ENCODE results near the gene BCL7B.
"Not testable (repeated sequence)": the region's sequence is repeated elsewhere in the genome, so short reads cannot be mapped to it uniquely, and the experiment has no call there.

The BCL7B gene

DNA sequence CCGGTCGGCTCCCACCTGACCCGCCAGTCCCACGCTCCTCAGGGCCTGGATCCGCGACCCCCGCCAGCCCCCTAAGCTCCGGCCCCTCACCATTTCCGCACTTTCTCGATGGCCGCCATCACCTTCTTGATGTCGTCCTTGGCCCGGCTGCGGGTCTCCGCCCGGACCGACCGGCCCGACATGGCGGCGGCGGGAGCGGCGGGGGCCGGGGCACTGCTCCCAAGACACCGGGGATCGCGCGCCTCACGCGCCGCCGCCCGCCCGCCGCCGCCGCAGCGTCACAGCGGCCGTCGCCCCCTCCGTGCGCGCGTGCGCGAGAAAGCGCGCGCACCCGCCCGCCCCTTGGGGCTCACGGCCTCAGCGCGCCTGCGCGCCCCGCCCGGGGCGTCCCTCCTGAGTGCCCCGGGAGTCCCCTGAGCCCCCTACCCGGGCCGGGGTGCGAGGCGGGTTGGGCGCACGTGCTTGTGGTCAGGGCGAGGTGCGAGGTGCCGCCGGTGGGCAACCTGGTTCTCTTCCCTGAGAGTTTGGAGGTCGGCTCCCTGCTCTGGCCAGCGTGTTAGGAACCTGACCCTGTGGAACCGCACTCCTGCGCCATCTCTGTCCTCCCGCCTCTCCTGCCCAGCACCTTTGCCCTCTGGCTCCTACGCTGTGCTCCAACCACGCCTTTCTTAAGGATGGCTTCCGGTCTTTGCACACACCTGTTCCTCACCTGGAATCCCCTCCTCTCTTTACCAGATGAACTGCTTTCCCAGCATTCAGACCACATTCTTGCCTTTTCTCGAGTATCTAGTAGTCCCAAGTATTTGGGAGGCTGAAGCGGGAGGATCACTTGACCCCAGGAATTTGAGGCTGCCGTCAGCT, at the start of gene BCL7B:
Gene BCL7B (minus strand): TSS at position 294 of the 861 bp plus-strand sequence. CDS start 112 bp downstream, at position 182.
- ATAC-seq = peak; percentile 58 to 64

- ATAC-seq = no peak
Measured at GRCh38 chr7:73605601-73606220, 48.2 kb upstream of the BCL7B start.

DNA sequence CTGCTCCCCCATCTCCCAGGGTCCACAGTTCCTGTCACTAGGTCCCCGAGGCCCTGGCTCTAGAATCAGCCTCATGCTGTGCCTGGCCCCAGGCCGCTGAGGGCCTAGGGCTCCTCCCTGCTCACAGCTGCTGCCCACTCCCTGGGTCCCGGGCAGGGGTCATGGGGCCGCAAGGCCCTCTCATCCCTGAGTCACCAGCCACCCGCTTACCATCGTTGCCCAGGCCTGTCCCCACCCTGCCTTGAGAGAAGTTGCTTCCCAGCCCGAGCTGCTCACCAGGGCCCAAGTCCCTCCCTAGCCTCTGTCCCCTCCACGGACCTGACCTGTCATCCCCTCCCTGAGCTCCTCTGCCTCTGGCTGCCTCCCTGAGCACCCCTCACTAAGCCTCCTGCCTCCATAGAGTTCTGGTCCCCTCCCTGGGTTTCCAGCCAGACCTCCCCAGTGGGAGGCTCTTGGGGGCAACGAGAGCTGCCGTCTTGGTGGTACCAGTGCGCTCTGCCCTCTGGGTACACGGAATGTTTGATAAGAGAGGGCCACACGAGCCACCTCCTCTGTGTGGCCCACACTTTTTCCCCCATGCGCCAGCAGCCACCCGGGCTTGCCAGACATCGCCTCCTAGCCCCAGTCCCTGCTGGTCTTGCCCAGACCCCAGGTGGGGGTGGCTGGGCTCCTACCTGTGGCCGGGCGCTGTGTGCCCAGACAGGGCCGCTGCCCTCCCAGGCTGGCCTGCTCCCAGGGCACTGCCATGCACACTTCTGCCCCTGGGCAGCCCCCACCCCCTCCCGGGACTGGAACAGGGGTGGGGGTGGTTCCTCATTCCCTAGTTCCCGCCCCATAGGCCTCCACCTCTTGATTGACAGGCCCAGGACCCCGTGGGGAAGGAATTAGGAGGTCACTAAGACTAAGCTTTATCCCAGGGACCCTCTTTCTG, 45.5 kb upstream of the BCL7B start:
- no peak for ATAC-seq

DNA sequence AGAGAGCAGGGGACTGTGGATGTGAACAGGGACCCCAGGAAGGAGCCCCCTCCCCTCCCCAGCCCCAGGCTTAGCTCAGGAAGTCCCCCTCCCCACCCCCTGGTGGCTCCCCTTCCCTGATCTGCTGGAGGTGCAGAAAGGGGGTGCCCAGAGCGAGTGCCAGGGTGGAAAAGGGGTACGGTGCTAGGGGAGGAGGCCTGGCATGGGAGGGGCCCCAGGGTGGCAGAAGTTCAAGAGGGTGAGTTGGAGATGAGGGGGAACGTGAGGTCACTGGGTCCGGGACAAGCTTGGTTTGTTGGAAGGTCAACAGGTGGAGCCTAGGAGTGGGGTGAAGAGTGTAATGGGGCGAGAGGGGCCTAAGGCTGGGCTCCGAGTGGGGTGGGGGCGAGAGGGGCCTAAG, 42.4 kb upstream of the BCL7B start:
- ATAC-seq = no peak

DNA sequence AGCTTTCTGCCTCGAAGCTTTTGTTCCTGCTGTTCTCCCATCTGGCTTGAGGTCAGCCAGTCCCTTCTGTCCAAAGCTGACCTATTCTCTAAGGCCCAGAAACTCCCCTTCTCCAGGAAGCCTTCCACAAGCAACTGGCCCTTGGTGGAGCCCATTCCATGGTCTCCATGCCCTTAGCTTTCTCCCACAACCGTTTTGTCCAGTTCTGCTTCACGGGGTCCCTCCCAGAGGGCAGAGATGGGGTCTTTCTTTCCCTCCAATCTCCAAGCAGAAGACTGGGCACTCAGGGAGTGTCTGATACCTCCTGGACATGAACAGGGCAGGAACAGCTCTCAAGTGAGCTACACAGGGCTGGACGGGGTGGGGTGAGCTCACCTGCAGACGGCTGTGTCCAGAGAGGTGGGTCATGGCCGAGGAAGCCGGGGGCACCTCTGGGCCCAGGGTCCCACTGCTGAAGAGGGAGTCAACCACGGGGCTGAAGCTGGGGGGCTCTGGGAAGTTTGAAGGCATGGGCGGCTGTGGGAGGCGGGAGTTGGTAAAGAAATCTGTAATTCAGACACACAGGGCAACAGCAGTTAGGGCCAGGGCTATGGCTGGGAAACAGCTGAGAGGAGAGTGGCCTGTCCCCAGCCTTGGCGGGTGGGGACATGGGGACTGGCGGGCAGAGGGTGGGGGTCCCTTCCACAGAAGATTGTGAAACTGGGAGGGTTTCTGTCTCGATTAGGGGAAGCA, 41.8 kb upstream of the BCL7B start:
- ATAC-seq = no peak

DNA sequence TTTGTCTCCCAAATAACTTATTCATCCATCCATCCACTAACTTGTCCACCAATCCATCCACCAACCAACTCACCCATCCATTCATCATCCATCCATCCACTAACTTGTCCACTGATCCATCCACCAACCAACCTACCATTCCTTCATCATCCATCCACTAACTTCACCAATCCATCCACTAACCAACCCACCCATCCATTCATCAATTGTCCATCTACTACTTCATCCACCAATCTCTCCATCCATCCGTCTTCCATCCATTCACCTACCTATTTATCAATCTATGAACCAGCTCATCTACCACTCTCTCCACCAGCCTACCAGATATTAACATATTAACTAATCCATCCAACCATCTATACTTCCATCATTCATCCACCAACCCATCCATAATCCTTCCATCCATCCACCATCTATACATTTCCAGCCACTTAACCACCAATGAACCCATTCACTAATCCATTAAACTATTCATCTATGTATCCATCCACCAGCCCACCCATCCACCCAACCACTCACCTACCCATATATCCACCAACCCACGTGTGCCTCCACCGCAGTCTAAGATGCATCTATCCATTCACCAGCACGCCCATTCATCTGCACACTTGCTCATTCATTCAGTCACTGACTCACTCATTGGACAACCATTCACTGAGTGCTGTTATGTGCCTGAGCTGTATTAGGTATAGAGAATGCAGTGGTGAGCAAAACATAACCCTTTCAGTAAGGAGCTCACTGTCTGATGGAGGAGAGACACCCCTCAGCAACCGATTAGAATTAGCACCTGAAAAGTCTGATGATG, 40.7 kb upstream of the BCL7B start:
- no peak for ATAC-seq

- no peak for ATAC-seq
Measured at GRCh38 chr7:73596191-73597065, 38.9 kb upstream of the BCL7B start.

- ATAC-seq = no peak
Measured at GRCh38 chr7:73595358-73595757, 37.9 kb upstream of the BCL7B start.

DNA sequence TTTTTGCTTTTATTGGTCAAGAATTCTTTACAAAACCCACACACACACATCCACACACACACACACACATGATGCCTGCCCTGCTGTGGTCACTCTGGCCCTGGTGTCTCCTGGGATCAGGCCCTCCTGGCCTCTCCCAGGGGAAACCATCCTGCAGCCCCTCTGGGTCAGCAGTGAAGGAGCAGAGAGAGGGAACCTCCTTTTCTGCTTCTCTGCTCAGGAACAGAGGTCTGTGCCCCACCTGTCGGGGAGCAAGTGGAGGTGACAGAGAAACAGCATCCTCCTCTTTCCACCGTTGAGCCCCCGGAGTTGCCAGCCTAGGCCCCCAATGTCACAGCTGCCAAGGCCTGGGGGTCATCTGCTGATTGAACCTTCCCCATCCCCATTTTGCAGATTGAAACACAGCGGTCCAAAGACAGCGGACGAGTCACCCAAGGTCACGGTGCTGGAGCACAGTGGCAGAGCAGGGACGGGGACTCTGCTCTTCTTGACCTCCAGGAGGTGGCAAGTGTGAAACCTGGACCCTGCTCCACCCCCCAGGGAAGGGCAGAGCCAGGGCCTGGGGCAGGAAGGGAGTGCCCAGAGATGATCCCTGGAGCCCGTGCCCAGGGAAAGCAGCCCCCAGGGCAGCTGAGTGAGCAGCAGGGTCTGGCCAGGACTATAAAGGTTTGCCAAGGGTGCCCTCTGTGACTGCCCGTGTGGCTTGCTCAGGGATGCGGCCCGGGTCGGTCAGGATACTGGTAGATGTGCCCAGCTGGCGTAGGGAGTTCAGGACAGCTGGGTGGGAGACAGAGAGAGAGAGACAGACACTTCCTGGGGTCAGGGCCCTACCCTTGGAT, 35.9 kb upstream of the BCL7B start:
- ATAC-seq = no peak

DNA sequence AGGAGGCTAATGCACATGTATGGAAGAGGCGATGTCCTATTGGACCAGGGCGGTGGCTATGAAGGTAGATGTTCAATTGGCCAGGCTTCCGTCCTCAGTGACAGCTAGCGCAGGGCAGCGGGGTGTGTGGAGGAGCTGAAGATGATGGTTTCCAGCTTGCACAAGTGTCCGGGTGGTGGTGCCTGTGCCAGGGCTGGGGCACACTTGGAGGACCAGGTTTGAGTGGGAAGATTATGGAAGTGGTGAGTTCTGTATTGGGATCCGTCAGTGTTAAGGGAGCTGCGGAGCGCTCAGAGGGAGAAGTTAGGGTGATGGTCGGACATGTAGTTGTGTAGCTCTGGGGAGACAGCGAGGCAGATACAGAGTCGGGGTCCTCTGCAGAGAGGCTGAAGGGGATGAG, 29.4 kb upstream of the BCL7B start:
- no peak for ATAC-seq

GRCh38 chr7:73585196-73585595, 27.7 kb upstream of the BCL7B start:
- ATAC-seq = no peak

DNA sequence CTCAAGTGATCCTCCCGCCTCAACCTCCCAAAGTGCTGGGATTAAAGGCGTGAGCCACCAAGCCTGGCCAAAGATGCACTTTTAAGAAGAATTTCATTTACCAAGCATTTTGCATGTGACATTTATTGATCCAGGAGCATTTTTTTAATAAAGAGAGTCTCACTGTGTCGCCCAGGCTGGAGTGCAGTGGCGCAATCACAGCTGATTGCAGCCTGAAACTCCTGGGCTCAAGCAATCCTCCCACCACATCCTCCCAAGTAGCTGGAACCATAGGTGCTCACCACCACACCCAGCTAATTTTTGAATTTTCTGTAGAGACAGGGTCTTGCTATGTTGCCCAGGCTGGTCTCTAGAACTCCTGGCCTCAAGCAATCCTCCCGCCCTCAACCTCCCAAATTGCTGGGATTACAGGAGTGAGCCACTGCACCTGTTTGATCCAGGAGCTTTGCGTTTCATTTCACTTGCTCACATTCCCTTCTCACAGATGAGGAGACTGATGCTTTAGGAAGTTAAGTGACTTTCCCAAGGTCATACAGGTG, 25.2 kb upstream of the BCL7B start:
- ATAC-seq = no peak

GRCh38 chr7:73581006-73581405, 23.5 kb upstream of the BCL7B start:
- ATAC-seq = not testable (repeated sequence)

- ATAC-seq = peak; percentile 90 to 91
Measured at GRCh38 chr7:73578342-73579128, 21.0 kb upstream of the BCL7B start, which contains the start of gene TBL2. TBL2 (minus strand) TSS chr7:73578579; CDS start chr7:73578549, 30 bp downstream.

- peak in 1 of 2 donors; percentile 8 for ATAC-seq
Measured at GRCh38 chr7:73577627-73578341, 20.3 kb upstream of the BCL7B start.

DNA sequence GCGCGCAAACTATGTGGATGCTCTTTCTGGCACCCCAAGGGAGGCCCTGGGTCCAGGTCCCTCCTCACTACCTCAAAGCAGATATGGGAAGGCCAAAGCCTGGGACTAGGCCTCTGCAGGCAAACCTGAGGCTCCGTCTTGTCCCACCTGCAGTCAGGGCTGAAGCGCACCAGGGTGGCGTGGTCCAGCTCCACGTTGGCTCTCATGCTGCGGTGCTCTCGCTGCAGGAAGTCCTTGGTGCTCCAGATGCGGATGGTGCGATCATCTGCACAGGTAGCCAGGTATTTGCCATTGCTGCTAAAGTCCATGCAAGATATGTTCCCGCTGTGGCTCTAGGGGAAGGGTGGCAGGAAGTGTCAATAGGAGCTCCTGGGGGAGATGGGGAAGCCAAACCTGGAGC, 16.3 kb upstream of the BCL7B start:
- no peak for ATAC-seq

DNA sequence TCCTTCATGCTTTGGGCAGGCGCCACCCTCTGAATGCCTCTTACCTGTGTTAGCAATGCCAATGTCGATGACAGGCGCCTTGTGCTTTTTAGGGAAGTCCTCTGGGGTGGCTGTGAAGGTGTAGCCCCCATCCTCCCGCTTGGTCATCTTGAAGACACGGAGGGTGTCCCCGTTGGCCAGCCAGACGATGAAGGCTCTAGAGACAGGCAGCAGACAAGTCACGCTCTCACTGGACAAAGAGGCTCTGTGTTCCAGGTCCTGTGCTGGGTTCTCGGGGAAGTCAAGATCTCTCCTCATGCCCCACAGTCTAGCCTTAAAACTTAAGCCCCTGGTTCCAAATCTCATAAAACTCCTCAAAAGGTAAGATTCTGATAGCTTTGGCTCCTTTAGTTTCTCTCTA, 15.8 kb upstream of the BCL7B start:
- ATAC-seq = no peak

DNA sequence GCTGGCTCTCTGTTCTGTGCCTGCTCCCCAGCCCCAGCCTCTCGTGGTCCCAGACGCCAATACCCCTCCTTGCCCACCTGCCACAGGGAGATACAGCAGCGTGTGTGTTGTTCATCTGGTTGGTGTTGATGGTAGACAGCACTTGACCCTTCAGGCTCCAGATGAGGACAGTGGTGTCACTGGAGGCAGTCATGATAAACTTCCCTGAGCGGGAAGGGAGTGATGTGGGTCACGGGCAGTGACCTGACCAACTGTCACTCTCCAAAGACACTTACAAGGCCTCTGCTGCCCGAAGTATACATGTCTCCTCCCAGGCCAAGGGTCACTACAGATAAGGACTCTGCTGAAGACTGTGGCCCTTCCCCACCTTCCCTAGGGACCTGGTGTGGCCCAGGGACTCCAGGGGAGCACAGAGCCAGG, 15.3 kb upstream of the BCL7B start:
- no peak for ATAC-seq
